ENCODE data around the gene A1CF.

GRCh38 chr10:50892467-50892866 is 7.0 kb upstream of the A1CF start:
- no peak for TF ChIP-seq MYC (IDR thresholded peaks at IDR 0.05; ENCODE audit: insufficient read depth, insufficient read length, insufficient replicate concordance, low read length, severe bottlenecking)
- TF ChIP-seq CEBPZ (IDR thresholded peaks at IDR 0.05; ENCODE audit: low read depth, low read length) = no peak
- TF ChIP-seq ZNF24 (IDR thresholded peaks at IDR 0.05) = no peak
- no peak for TF ChIP-seq TAF1 (IDR thresholded peaks at IDR 0.05; ENCODE audit: borderline replicate concordance, low read depth, low read length)
- TF ChIP-seq ETV6 (conservative IDR thresholded peaks at IDR 0.05 in 1 of 2, IDR thresholded peaks at IDR 0.05 in 1 of 2; ENCODE audit: borderline replicate concordance in 1 of 2, low read depth in 1 of 2) = no peak
- no peak for TF ChIP-seq CTCF (IDR thresholded peaks at IDR 0.05 in 2 of 3, conservative IDR thresholded peaks at IDR 0.05 in 1 of 3; ENCODE audit: control insufficient read depth in 2 of 3, extremely low read depth in 1 of 3, insufficient read depth in 1 of 3, low read depth in 3 of 3, low read length in 3 of 3)
- no peak for TF ChIP-seq RAD21 (IDR thresholded peaks at IDR 0.05; ENCODE audit: insufficient read depth, low read depth, low read length)
- no peak for TF ChIP-seq STAT3 (IDR thresholded peaks at IDR 0.05; ENCODE audit: low read depth, low read length)
- TF ChIP-seq ZNF384 (IDR thresholded peaks at IDR 0.05; ENCODE audit: borderline replicate concordance, low read depth, low read length) = no peak

All from GM12878 (cell line).